ENCODE results near the gene PARVA.

The PARVA gene

DNA sequence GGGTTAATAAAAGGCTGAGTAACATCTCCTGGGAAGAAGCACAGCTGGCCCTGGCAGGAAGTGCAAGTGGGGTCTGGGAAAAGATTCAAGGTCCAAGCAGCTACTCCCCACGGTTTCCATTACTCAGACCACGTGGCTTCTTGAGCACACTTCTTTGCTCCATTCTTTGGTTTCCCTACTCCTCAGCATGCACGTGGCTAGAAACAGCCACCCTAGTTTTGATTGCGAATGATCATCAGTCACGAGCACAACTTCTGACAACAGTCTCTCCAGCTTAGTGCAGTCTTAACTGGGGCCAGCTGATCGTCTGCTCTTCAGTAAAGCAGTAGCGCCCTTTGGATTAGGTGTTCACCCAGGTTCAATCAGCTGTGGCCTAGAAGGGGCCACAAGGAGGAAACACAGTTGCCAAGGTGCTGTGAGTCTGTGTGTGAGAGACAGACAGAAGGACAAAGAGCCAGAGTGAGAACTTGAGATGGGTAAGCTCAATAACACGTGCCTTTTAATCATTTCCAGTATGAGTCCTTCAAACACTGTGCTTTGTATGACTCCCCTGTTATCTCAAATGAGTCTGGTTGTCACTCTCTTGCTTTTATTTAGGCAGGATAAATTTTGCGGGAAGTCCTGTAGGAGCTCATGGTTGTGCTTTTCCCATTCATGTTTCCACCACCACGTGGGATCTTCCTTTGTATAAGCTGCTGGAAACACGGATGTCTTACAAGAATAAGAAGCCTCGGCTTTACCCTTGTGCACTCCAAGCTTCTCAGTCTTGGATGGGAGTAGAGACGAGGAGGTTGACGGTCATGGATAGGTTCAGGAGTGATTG is 901 bp upstream of the PARVA start:
- DNase-seq (ENCODE audit: low read depth in 2 of 2, low spot score in 1 of 2) = no peak

DNA sequence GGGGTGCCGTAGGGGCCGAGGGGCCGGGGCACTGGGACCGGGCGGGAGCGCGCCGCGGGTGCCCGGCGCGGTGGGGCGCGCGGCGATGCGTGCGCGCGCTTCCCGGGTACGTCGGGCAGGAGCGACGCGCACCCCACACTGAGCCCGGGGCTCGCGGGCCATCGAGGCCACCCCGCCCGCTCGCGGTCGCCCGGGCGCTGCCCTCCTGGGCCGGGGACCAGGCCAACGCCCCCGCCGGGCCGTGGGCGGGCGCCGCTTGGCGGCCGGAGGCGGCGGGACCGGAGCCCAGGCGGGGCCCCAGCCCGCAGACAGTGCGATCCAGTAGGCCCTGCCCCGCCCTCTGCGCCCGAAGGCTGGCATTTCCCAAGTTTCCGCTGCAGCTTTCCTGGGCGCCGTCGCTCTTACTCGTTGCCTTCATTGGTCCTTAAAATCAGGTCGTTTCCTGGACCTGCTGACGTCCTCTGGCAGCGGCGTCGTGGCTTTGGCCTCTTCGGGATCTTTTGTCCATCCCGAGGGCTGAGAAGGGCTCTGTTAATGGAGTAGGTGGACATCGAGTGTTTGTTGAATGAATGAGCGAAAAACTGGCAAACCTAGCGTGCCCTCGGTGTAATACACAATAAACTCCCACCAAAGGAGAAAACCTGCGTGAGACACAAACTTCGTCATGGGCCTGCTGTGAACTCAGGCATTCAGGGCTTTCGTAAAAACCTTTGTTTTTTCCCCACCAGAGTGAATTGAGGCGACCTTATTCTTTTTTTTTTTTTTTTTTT is 638 bp downstream of the PARVA start:
- no peak for DNase-seq (ENCODE audit: low read depth in 2 of 2, low spot score in 1 of 2)

DNA sequence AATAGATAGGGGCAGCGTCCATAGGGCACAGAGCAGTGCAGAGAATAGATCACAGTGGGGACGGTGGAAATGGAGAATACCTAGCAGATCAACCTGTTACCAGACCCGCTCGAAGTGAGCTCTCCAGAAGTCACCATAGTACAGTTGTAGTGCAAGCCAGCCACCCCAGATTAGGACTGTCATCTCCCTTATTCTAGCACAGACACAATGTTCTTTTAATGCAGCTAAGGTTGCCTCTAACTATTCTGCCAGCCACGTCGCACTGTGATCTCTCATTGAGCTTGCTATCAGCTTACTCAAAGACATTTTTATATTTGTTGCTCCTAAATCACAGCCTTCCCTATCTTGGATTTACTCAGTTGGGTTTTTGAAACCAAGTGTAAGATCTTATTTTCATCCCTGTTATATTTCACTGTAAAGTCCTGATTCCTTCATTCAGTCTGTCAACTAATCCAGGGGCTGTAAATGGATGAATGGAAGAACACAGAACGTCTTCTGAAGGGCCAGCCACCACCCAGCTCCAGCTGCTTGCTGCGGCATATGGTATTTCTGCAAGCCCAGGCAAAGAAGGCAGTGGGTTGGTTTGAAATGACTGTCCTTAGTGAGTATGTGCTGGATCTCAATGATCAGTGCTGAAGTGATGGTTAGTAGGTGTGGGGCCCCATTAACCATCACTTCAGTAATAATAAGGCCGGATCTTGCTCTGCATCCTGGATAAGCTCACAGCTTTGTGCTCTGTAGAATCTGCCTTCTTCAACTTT is 3.4 kb downstream of the PARVA start:
- no peak for DNase-seq (ENCODE audit: low read depth in 2 of 2, low spot score in 1 of 2)

DNA sequence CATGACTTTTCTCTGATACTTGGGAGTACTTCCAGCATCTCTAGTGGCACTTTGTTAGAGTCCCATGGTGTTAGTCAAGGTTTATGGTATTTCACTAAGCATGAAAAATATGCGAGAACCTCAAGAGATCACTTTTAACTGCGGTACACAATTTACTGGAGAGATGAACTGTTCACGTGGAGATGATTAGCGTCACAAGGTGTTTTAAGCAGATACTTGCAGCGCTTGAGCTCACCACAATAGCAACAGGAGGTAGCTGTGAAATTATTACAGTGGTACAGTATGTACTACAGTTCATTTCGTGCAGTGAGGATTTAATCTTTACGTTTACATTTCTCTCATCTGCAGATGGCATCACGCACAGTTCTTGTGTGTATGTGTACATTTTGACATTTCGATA is 4.5 kb downstream of the PARVA start:
- DNase-seq (ENCODE audit: low read depth in 2 of 2, low spot score in 1 of 2) = no peak

DNA sequence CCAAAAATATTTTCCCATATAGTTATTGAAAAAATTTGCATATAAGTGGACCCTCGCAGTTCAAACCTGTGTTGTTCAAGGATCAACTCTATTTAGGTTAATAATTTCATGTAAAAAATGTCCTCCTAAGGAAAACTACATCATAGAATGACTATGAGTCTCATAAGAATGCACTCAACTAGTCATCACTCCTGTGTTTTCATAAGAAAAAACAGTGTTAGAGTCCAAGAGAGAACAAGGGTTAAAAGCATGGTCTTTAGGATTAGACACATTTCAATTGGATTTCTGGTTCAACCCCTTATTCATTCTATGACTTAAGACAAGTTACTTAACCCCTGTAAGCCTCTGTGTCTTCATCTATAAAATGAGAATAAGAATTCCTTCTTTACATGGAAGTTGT is 5.1 kb downstream of the PARVA start:
- no peak for DNase-seq (ENCODE audit: low read depth in 2 of 2, low spot score in 1 of 2)

DNA sequence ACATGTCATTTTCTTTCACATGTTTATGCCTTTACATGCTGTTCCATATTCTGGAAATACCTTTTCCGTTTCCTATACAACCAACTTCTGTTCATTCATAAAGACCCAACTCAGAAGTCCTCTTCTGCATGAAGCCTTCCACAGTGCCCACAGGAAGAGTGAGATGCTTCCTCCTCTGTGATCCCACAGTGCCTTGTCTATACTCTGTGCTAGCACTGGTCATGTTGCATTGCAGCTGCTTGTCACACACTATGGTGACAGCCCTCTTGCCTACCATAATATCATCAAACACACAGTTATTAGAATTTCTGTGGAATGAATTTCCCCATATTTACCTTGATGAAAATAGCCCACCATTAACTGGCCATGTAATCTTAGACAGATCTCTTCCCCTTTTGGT is 8.9 kb downstream of the PARVA start:
- no peak for DNase-seq (ENCODE audit: low read depth in 2 of 2, low spot score in 1 of 2)

DNA sequence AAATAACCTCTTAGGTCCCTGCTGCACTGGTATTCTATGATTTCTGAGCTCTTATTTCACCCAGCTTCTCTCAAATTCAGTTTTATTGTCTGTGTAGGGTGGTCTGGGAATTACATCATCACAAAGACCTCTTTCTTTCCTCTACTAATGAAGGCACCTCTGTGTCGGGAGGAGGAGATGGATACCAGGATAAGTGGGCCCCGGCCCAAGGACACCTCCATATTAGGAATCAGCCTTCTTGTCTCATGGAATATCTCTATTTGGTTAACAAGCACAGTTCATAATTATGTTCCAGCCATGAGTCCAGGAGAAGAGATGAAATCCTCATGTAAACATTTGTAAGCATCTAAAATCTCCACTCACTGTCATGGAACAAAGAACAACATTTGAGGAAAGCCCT is 9.4 kb downstream of the PARVA start:
- DNase-seq (ENCODE audit: low read depth in 2 of 2, low spot score in 1 of 2) = no peak

DNA sequence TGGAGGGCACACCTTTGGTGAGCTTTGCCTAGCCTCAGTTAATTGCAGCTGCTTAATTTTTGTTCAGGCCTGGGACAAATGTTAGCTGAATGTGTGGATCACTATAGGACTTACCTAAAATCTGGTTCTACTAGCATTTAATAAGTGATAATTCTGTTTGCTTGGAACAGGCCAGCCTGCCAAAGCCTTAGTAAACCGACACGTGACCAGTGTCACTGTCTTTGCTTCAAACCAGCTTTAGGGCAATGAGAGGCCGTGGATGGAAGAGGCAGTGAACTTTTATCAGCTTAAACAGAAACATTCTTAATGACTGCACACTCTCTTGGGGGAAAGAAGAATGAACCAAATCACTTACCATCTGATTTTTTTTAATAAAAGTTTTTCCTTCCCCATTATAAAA is 10.8 kb downstream of the PARVA start:
- DNase-seq (ENCODE audit: low read depth in 2 of 2, low spot score in 1 of 2) = no peak

DNA sequence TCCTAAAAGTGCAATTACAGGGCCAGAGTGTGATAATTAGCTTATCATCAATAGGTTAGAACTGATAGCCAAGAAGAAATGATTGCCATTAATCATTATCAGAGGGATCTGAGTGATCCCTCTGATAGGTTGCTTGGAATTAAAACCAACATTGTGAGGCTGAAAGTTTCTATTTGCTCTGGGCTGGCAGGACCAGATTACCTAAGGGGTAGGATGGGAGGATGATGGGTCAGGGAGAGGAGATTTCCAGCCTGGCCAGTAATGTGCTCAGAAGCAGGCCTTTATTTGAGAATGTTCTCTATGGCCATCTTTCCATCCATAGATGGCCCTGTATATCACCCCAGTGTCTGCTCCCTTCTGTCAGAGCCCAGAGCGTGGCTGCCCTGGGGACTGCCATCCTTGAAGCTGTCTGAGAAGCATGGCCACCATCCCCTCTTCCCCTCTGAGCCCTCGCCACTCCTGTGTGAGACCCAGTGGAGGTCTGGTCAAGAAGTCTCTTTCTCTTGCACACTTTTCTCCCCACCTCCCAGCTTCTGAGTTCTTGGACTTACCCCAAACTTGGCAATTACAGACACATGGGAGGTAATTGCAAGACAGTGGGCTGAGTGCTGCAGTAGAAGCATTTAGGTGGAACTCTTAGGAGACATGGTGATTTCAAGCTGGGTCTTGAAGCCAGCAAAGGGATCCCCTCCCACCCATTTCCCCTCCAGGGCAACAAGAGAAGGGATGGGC is 11.7 kb downstream of the PARVA start:
- DNase-seq (ENCODE audit: low read depth in 2 of 2, low spot score in 1 of 2) = no peak

DNA sequence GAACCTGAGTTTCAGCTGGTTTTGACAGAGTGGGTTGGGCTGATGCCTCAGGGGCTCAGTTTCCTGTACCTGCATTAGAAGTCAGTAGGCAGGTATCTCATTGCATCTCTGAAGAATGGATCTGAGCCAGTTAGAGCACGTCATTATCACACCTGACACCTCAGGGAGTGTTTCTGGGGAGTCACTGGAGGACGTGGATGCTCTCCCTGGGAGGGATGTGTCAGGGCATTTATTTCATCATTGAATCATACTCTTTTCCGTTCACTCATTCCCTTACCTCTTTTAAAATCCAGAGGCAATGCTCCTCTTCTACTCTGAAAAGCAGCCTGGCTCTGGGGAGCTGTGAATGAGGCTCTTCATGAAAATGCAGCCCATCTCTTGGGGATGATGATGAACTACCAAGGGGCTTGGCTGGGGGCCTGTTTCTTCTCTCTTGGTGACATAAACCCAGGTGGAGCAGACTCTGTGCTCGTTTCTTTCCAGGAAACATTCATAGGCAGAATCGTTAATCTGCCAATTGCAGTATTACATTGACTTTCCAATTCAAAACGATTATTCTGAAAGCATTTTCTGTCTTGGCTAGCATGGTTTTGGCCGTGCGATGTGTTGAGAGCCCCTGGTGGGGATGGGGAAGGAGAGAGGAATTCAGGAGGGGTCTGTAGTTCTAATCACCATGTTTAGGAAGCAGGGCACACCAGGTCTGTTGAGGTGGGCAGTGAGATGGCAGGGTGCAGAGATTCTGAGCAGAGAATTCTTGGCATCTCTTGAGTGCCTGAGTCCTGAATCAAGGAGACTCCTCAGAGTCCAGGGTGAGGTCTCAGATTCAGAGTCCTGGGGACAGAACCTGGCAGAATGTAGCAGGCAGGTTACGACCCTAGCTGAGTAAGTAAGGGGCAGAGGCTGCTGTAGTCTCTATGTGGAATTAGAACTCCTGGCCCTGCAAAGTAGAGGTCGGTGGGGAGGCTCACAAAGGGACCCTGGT is 12.6 kb downstream of the PARVA start:
- no peak for DNase-seq (ENCODE audit: low read depth in 2 of 2, low spot score in 1 of 2)

DNA sequence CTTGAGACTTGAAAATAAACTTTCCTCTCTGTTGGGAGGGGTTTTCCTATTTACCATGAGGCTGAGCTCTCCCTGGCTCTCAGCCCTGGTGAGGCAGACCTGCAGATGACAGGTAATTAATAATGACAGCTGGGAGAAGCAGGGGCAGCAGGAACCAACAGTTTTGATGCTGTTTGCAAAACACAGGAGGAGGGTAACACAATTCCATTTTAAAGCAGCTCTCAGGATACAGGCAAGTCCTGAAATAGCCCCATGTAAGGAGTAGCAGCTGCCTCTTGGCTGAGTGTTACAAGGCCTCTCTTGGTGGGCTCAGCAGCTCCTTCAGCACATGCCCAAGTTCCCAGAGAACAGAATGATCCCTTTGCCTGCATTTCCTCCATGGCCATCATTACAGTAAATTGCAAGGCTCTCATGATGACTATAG is 13.3 kb downstream of the PARVA start:
- DNase-seq (ENCODE audit: low read depth in 2 of 2, low spot score in 1 of 2) = no peak

DNA sequence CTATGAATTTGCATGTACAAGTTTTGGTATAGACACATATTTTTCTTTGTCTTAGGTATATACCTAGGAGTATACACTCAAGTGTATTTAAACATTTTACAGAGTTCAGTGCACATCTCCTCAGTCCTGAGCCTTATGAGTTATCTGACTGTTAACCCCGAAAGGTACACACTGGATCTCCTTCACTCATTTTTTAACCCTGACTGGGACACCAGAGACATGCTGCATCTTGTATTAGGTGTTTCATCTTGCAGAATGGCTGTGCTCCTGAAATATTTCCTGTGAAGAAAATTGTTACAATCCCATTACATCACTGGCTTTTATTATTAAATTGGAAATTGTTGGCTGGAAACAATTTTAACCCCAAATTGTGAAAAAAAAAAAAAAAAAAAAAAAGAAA is 15.3 kb downstream of the PARVA start:
- DNase-seq (ENCODE audit: low read depth in 2 of 2, low spot score in 1 of 2) = no peak

DNA sequence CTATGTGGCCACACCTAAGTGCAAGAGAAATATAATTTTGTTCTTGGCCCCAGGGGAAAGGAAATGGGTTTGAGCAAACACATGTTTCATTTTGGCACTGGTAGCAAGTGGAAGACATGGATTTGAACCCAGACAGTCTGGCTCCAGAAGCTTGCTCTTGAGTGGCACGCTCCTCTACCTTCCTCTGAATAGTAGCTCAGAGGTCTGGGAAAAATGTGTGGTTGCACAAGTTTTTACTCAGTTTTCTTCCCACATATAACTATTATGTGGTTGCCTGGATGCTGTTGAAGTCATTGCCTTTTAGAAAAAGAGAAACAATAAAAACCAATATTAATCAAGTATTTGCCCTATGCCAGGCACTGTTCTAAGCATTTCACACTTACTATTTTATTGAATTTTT is 16.3 kb downstream of the PARVA start:
- no peak for DNase-seq (ENCODE audit: low read depth in 2 of 2, low spot score in 1 of 2)

DNA sequence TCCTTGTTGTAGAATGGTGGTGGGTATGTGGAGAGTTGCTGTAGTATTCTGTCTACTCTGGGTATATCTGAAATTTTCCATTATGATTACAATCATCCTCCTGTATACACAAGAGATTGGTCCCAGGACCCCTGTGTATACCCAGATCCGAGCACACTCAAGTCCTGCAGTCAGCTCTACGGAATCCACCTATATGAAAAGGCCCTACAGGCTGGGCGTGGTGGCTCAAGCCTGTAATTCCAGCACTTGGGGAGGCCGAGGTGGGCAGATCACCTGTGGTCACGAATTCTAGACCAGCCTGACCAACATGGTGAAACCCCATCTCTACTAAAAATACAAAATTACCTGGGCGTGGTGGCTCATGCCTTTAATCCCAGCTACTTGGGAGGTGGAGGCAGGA is 17.2 kb downstream of the PARVA start:
- no peak for DNase-seq (ENCODE audit: low read depth in 2 of 2, low spot score in 1 of 2)

DNA sequence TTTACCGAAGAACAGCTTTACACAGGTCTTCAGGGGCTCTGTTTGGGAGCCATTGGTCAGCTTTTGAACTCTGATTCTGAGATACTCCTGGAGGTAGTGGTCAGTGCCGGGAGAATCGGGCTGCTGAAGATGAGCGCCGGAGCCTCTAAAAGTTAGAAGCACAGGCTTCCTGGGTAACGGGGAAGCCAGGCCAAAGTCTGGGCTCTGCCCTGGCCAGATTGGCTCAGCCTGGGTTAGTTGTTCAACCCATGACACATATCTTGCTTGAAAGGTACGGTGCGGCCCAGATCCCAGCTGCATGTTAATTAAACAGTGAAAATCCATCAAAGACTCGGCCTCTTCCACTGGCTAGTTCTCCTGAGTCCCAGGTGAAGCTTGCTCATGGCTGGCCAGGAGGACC is 18.0 kb downstream of the PARVA start:
- DNase-seq (ENCODE audit: low read depth in 2 of 2, low spot score in 1 of 2) = no peak

DNA sequence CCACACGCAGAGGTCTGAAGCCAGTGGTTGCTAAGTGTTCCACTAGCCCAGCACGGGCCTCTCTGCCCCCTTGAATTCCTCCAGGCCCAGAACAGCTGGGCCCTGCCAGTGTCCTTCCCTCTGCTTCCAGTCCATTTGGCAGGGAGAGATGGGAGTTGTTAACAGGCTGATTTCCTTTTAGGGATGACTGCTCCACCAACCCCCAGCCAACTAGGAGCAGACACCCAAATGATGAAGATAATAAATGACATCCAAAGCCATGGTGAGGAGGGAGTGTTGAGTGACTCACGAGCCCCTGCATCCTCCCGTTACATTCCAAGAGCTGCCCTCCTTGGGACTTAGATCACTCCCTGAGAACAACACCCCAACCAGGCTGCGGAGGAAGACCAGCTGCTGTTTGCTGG is 20.6 kb downstream of the PARVA start:
- no peak for DNase-seq (ENCODE audit: low read depth in 2 of 2, low spot score in 1 of 2)

DNA sequence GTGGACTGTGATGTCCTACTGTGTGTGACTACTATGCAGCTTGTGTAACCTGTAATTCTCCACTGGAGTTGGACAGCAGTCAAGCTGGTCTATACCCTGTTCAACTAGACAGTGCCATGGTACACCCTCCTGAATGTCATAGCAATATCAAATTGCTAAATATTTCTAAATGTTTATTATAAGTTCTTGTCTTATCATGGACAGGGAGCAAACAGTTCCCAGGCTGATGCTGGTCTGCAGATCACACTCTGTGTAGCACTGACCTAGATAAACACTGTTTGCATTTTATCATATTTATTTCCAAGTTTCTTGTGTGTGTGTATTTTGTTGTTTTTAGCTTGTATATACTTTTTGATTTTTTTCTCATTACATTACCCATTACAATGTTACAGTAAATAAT is 22.0 kb downstream of the PARVA start:
- no peak for DNase-seq (ENCODE audit: low read depth in 2 of 2, low spot score in 1 of 2)

DNA sequence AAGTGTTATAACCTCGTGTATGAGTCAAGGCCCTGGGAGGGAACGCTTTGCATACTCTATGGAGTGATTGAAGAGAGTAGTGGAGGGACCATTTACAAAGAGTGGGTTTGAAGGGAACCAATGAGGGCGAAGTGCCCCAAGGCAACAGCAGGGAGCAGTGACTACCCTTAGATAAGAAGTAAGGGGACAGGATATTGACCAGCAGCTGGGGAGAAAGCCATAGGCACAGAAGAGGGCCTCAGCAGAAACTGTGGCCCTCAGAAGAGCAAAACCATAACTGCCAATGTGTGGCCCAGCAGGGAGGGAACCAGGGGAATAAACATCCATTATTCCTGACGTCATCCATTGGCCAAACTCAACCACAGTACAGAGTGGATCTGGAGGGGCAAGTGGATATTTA is 24.7 kb downstream of the PARVA start:
- no peak for DNase-seq (ENCODE audit: low read depth in 2 of 2, low spot score in 1 of 2)

DNA sequence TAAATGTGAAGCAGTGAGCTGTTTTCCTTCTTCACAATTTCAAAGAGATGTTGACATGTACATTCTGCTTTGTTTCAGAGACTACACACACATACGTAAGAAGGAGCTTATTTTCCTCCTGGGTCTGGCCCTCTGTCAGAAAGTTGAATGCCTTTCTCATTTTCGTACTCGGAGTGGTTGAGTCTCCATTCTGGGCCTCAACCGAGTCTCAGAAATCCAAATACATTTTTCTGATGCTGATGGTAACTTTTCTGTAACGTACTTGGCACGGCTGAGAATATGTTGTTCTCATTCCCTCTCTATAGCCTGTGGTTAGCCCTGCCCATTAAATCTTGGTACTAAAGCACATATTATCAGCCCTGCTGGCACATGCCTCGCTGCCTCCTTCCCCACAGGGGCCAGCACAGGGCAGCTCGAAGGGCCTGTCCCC is 25.3 kb downstream of the PARVA start:
- DNase-seq (ENCODE audit: low read depth in 2 of 2, low spot score in 1 of 2) = no peak

All from stimulated activated CD8-positive, alpha-beta memory T cell treated with anti-CD3 and anti-CD28 coated beads, Interleukin-4, amount 100 ng/mL, for 1 hour (primary cell).